ENCODE measurements around the gene PRDX2.

Gene PRDX2

GRCh38 chr19:12792051-12792852 lies 9.3 kb downstream of the PRDX2 start:
- DNase-seq: peak; percentile 80

GRCh38 chr19:12791345-12792050 lies 10.1 kb downstream of the PRDX2 start, which contains the start of gene JUNB:
JUNB (plus strand) TSS chr19:12791486; CDS start chr19:12791772, 286 bp downstream.
- DNase-seq: peak; percentile 100

- peak; percentile 42 for DNase-seq
Measured at GRCh38 chr19:12790628-12791344, 10.8 kb downstream of the PRDX2 start.

- DNase-seq: peak; percentile 99
Measured at GRCh38 chr19:12789904-12790619, 11.5 kb downstream of the PRDX2 start.

- DNase-seq: no peak
Measured at GRCh38 chr19:12789098-12789903, 12.3 kb downstream of the PRDX2 start.

GRCh38 chr19:12788682-12789097 lies 12.9 kb downstream of the PRDX2 start:
- peak; percentile 97 for DNase-seq

- DNase-seq: no peak
Measured at GRCh38 chr19:12788042-12788681, 13.4 kb downstream of the PRDX2 start.

- no peak for DNase-seq
Measured at GRCh38 chr19:12787458-12787857, 14.1 kb downstream of the PRDX2 start.

- DNase-seq: peak; percentile 35
Measured at GRCh38 chr19:12786952-12787351, 14.6 kb downstream of the PRDX2 start.

GRCh38 chr19:12786141-12786870 lies 15.3 kb downstream of the PRDX2 start:
- DNase-seq: peak; percentile 92

GRCh38 chr19:12785431-12786031 lies 16.1 kb downstream of the PRDX2 start:
- peak; percentile 64 for DNase-seq

- DNase-seq: peak; percentile 25
Measured at GRCh38 chr19:12784871-12785430, 16.6 kb downstream of the PRDX2 start.

- no peak for DNase-seq
Measured at GRCh38 chr19:12784394-12784870, 17.2 kb downstream of the PRDX2 start.

GRCh38 chr19:12783849-12784393 lies 17.7 kb downstream of the PRDX2 start:
- DNase-seq: no peak

GRCh38 chr19:12783291-12783848 lies 18.2 kb downstream of the PRDX2 start:
- DNase-seq: peak; percentile 41

GRCh38 chr19:12782424-12783290 lies 18.9 kb downstream of the PRDX2 start:
- peak; percentile 92 for DNase-seq

- DNase-seq: no peak
Measured at GRCh38 chr19:12782174-12782423, 19.5 kb downstream of the PRDX2 start.

Data from suppressor macrophage treated with lipopolysaccharide for 4 hours (primary cell).